HCT116 (cell line): Measurements from ENCODE around the gene GTF2H4. TPM values are rescaled to one million over a fixed set of nuclear protein-coding genes. Genes with fewer than 3 reads are reported as not detected.

ENCODE experiments used
- ATAC-seq: fragments of 200-7000 bp; cut with Tn5 transposase; 2 replicates; pipeline ENCODE4 v1.9.1; 2020; ENCODE audit warnings: mild to moderate bottlenecking, moderate library complexity
- BruUV-seq: library from RNA; stranded (reverse); fragments of 400-500 nt; replicated peaks from 2 replicates; lab custom pipeline; 2021; lab: Mats Ljungman, UMichigan
- CTCF ChIA-PET: fragments of 300-600 bp; sonication (Branson Sonifier 250); formaldehyde crosslinking; loops from one replicate; lab custom pipeline; 2021; ENCODE audit warnings: antibody characterized with exemption; lab: Charles Lee
- POLR2A ChIA-PET: fragments of 300-600, 350-600 bp; sonication (Branson Sonifier 250); formaldehyde crosslinking; loops from one replicate; lab custom pipeline; 2021; ENCODE audit warnings: antibody characterized with exemption; lab: Charles Lee
- RAD21 ChIA-PET, 2 experiments: fragments of 300-600 bp; sonication (Branson Sonifier 250); formaldehyde crosslinking; loops; one replicate each; lab custom pipeline; 2023; ENCODE audit warnings: low total read pairs in 2 of 2; ENCODE audit not compliant: uncharacterized antibody in 2 of 2, unreplicated experiment in 2 of 2, low non-redundant PET in 1 of 2; lab: Charles Lee
- DNase-seq: peaks from one replicate; pipeline ENCODE4 v3.0.0-alpha.2; 2010; ENCODE audit warnings: low read depth, low spot score
- H2AFZ ChIP-seq: fragments of 200-600 bp; shearing (Covaris generic), sonication (generic); 2 replicates; pipeline ENCODE4 v1.6.1; 2017; ENCODE audit warnings: low read depth, mixed run types, mixed read lengths, antibody characterized with exemption, low read length; ENCODE audit not compliant: poor library complexity, severe bottlenecking
- H3K27ac ChIP-seq: 2 replicates; pipeline ENCODE4 v1.5.1; 2012; ENCODE audit warnings: low read depth, low read length
- H3K27me3 ChIP-seq: fragments of 200-600 bp; sonication (generic); 2 replicates; pipeline ENCODE4 v1.6.1; 2016; ENCODE audit warnings: mixed run types, low read length, mixed read lengths; ENCODE audit not compliant: insufficient read depth
- H3K36me3 ChIP-seq, 2 experiments: fragments of 200-500 bp in 1 of 2; fragments of 200-600 bp in 1 of 2; sonication (Bioruptor generic) in 1 of 2; sonication (generic) in 1 of 2; 2 replicates each; pipeline versions ENCODE4 v1.5.1 to v1.6.1; 2014 to 2016; ENCODE audit warnings: low read length in 2 of 2, inconsistent platforms in 1 of 2, mixed read lengths in 1 of 2, mixed run types in 1 of 2; ENCODE audit not compliant: insufficient read depth in 2 of 2, control insufficient read depth in 1 of 2
- H3K4me1 ChIP-seq, 2 experiments: fragments of 200-600 bp in 1 of 2; sonication (generic) in 1 of 2; 2 replicates each; pipeline versions ENCODE4 v1.5.1 to v1.6.1; 2012 to 2017; ENCODE audit warnings: low read length in 2 of 2, inconsistent platforms in 1 of 2, mild to moderate bottlenecking in 1 of 2, mixed read lengths in 1 of 2, mixed run types in 1 of 2, moderate library complexity in 1 of 2; ENCODE audit not compliant: insufficient read depth in 2 of 2, control insufficient read depth in 1 of 2
- H3K4me2 ChIP-seq: fragments of 200-600 bp; sonication (generic); 2 replicates; pipeline ENCODE4 v1.6.1; 2017; ENCODE audit warnings: mixed run types, low read length, mixed read lengths
- H3K4me3 ChIP-seq, 2 experiments: fragments of 200-600 bp in 1 of 2; sonication (generic) in 1 of 2; replicated peaks in 1 of 2; 2 replicates each; pipeline ENCODE4 v1.5.1; 2011 to 2016; ENCODE audit warnings: low read length in 2 of 2, control low read depth in 1 of 2, low read depth in 1 of 2, mild to moderate bottlenecking in 1 of 2, mixed read lengths in 1 of 2, mixed run types in 1 of 2
- H3K79me2 ChIP-seq: fragments of 200-600 bp; sonication (generic); 2 replicates; pipeline ENCODE4 v1.6.1; 2017; ENCODE audit warnings: mild to moderate bottlenecking, mixed run types, low read length, moderate library complexity, mixed read lengths; ENCODE audit not compliant: insufficient read depth
- H3K9ac ChIP-seq: fragments of 200-600 bp; sonication (generic); 2 replicates; pipeline ENCODE4 v1.6.1; 2016; ENCODE audit warnings: low read length, mixed read lengths
- H3K9me2 ChIP-seq: fragments of 200-600 bp; sonication (generic), shearing (Covaris generic); 2 replicates; pipeline ENCODE4 v1.6.1; 2017; ENCODE audit warnings: mixed run types, mild to moderate bottlenecking, moderate library complexity; ENCODE audit not compliant: insufficient read depth
- H3K9me3 ChIP-seq, 2 experiments: fragments of 200-500 bp in 1 of 2; fragments of 200-600 bp in 1 of 2; sonication (Bioruptor generic) in 1 of 2; sonication (generic) in 1 of 2; 2 replicates each; pipeline ENCODE4 v1.6.1; 2014 to 2017; ENCODE audit warnings: low read length in 2 of 2, mixed read lengths in 2 of 2, inconsistent platforms in 1 of 2, low read depth in 1 of 2, mild to moderate bottlenecking in 1 of 2, mixed run types in 1 of 2, moderate library complexity in 1 of 2; ENCODE audit not compliant: control insufficient read depth in 1 of 2, insufficient read depth in 1 of 2
- H4K20me1 ChIP-seq: fragments of 200-600 bp; sonication (generic), shearing (Covaris generic); 2 replicates; pipeline ENCODE4 v1.6.1; 2017; ENCODE audit warnings: mixed run types, mild to moderate bottlenecking, moderate library complexity; ENCODE audit not compliant: insufficient read depth
- ATF3 ChIP-seq: IDR thresholded peaks from 2 replicates; pipeline ENCODE4 v1.6.1; 2012
- CEBPB ChIP-seq: IDR thresholded peaks from 2 replicates; pipeline ENCODE4 v1.6.1; 2012; ENCODE audit warnings: low read depth
- EGR1 ChIP-seq: IDR thresholded peaks from 2 replicates; pipeline ENCODE4 v1.6.1; 2012; ENCODE audit warnings: low read depth
- JUND ChIP-seq: IDR thresholded peaks from 2 replicates; pipeline ENCODE4 v1.6.1; 2012
- POLR2A ChIP-seq: IDR thresholded peaks from 2 replicates; pipeline ENCODE4 v1.7.0; 2011; ENCODE audit warnings: borderline replicate concordance; ENCODE audit not compliant: insufficient read depth, insufficient read length; ENCODE audit errors: extremely low read depth
- POLR2AphosphoS5 ChIP-seq: IDR thresholded peaks from 2 replicates; pipeline ENCODE4 v1.6.1; 2011; ENCODE audit warnings: mild to moderate bottlenecking, low read depth, low read length, moderate library complexity
- SIN3A ChIP-seq: IDR thresholded peaks from 2 replicates; pipeline ENCODE4 v1.6.1; 2012; ENCODE audit warnings: low read depth
- SP1 ChIP-seq: IDR thresholded peaks from 2 replicates; pipeline ENCODE4 v1.6.1; 2012; ENCODE audit warnings: low read depth
- TCF7L2 ChIP-seq: IDR thresholded peaks from 2 replicates; pipeline ENCODE4 v1.7.0; 2011; ENCODE audit warnings: borderline replicate concordance, inconsistent platforms; ENCODE audit not compliant: insufficient read depth, insufficient read length; ENCODE audit errors: extremely low read depth
- YY1 ChIP-seq: IDR thresholded peaks from 2 replicates; pipeline ENCODE4 v1.6.1; 2011; ENCODE audit warnings: low read length, low read depth, moderate library complexity, mild to moderate bottlenecking; ENCODE audit not compliant: insufficient replicate concordance; ENCODE audit errors: extremely low read depth
- ZBTB33 ChIP-seq: IDR thresholded peaks from 2 replicates; pipeline ENCODE4 v1.6.1; 2011; ENCODE audit warnings: mild to moderate bottlenecking, low read length, moderate library complexity; ENCODE audit not compliant: insufficient replicate concordance; ENCODE audit errors: extremely low read depth
- ZFX ChIP-seq: fragments of 450-650 bp; IDR thresholded peaks from 2 replicates; pipeline ENCODE4 v1.6.1; 2017
- intact Hi-C: fragments of 100-400 bp; cut with micrococcal nuclease; formaldehyde crosslinking; loops from 2 replicates; pipeline ENCODE4 v1.10.0; 2022
- total RNA-seq: library from RNA; stranded (reverse); gene quantifications from one replicate; pipeline ENCODE4 v1.2.1, GENCODE V29; 2021; ENCODE audit not compliant: unreplicated experiment
- TF ChIP-seq, protein P1 (sequence below): IDR thresholded peaks from 2 replicates; pipeline ENCODE4 v1.6.1; 2012

Gene GTF2H4
- total RNA-seq, 1 experiment from 2014 or later: 59.7 TPM

DNA sequence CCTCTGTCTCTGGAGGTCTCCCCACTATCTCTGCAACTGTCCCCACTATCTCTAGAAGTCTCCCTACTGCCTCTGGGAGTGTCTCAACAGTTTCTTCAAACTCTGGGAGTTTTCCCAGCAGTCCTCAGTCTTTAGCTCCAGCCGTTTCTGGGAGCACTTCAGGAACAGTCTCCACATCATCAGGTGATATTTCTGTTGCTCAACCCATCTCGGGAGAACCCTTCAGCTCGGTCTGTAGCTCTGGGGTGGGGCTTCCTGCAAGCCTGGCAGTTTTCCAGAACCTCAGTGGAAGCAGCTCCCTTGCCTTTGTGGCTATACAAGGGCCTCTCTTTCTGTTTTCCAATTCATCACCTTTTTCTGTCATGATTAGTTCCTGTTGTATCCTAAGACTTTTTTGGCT lies 27.0 kb downstream of the GTF2H4 start:
- ChIA-PET POLR2A (no interaction called here), CTCF (no interaction called here), RAD21 (no interaction called here)
- Histone ChIP-seq H3K9ac (no peak overlapping the region), H4K20me1 (no peaks in the 10 kb centered on the region), H3K4me1 (peaks cover 7 to 13% of the 10 kb centered on the region in 2 experiments; a peak in 3 of 4 replicates), H3K4me3 (no peak overlapping the region), H3K9me3 (no peaks in the 10 kb centered on the region), H3K4me2 (no peak overlapping the region), H3K27me3 (no peaks in the 10 kb centered on the region), H3K27ac (no peak overlapping the region)
- no TSS peak for BruUV-seq
- TF ChIP-seq ZFX: no peak
- TF ChIP-seq POLR2AphosphoS5: no peak
- TF ChIP-seq SIN3A: no peak
- TF ChIP-seq ZBTB33: no peak
- TF ChIP-seq TCF7L2: no peak
- TF ChIP-seq, protein P1, sequence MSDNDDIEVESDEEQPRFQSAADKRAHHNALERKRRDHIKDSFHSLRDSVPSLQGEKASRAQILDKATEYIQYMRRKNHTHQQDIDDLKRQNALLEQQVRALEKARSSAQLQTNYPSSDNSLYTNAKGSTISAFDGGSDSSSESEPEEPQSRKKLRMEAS: no peak
- no peak for TF ChIP-seq YY1
- TF ChIP-seq JUND: no peak
- no peak for TF ChIP-seq CEBPB
- no peak for TF ChIP-seq ATF3
- no peak for TF ChIP-seq EGR1
- TF ChIP-seq POLR2A: no peak
- TF ChIP-seq SP1: no peak
- TF ChIP-seq, all 23 proteins: peak for 0
- intact Hi-C loops: no loop called here
- ATAC-seq (no peak), DNase-seq (no peak)
- Histone ChIP-seq H2AFZ (no peak overlapping the region), H3K79me2 (no peaks in the 10 kb centered on the region), H3K9me2 (no peaks in the 10 kb centered on the region), H3K36me3 (no peaks in the 10 kb centered on the region)
